Lung (tissue), 12 donors: ENCODE measurements around the gene SPATA4. TPM values are rescaled to one million over a fixed set of nuclear protein-coding genes. Genes with fewer than 3 reads are reported as not detected.

ENCODE experiments used
- ATAC-seq: fragments of 200-7000 bp; cut with Tn5 transposase; one replicate; pipeline ENCODE4 v1.9.1; 2020; ENCODE audit warnings: moderate number of reproducible peaks; ENCODE audit not compliant: insufficient read depth, low FRiP score
- DNase-seq, 3 donors: peaks; one replicate each; pipeline ENCODE4 v3.0.0-alpha.2; 2013 to 2017
- H3K27ac ChIP-seq, 2 donors: one replicate each; pipeline ENCODE4 v1.5.1; 2013; ENCODE audit warnings: mild to moderate bottlenecking in 2 of 2, moderate library complexity in 2 of 2, control low read depth in 1 of 2, inconsistent platforms in 1 of 2, low read depth in 1 of 2, low read length in 1 of 2
- H3K27me3 ChIP-seq, 3 donors: one replicate each; pipeline ENCODE4 v1.5.1; 2013; ENCODE audit warnings: low read length in 2 of 3; ENCODE audit not compliant: control insufficient read depth in 3 of 3, insufficient read depth in 3 of 3
- H3K36me3 ChIP-seq, 4 donors: one replicate each; pipeline ENCODE4 v1.5.1; 2013; ENCODE audit warnings: low read length in 4 of 4, mild to moderate bottlenecking in 1 of 4, moderate library complexity in 1 of 4; ENCODE audit not compliant: control insufficient read depth in 4 of 4, insufficient read depth in 4 of 4
- H3K4me1 ChIP-seq, 5 donors: one replicate each; pipeline ENCODE4 v1.5.1; 2013; ENCODE audit warnings: low read length in 5 of 5, mild to moderate bottlenecking in 2 of 5, moderate library complexity in 1 of 5; ENCODE audit not compliant: control insufficient read depth in 5 of 5, insufficient read depth in 5 of 5
- H3K4me3 ChIP-seq: one replicate; pipeline ENCODE4 v1.5.1; 2013; ENCODE audit warnings: mild to moderate bottlenecking, control low read depth, moderate library complexity
- H3K9ac ChIP-seq, 2 donors: one replicate each; pipeline ENCODE4 v1.5.1; 2013; ENCODE audit warnings: low read length in 2 of 2, control low read depth in 1 of 2; ENCODE audit not compliant: insufficient read depth in 1 of 2
- H3K9me3 ChIP-seq, 4 donors: one replicate each; pipeline ENCODE4 v1.5.1; 2013; ENCODE audit warnings: low read length in 3 of 4, mild to moderate bottlenecking in 1 of 4, moderate library complexity in 1 of 4; ENCODE audit not compliant: control insufficient read depth in 4 of 4, insufficient read depth in 3 of 4
- CTCF ChIP-seq: IDR thresholded peaks from 2 replicates; pipeline ENCODE4 v1.5.1; 2012; ENCODE audit warnings: mild to moderate bottlenecking; ENCODE audit errors: control extremely low read depth, extremely low read depth
- WGBS, 2 donors: extraction: QIAGEN DNeasy Blood & Tissue Kit; methylation state at CpG; one replicate each; pipeline ENCODE4 v1.1.7; 2013; 5-methylcytosine and 5-hydroxymethylcytosine counted together
- polyA plus RNA-seq, 2 donors: library from polyadenylated mRNA; stranded (reverse); fragments of 200-250 nt; gene quantifications; one replicate each; pipeline ENCODE4 v1.2.1, GENCODE V29; 2013
- total RNA-seq, 2 donors: library from RNA; depleted of rRNA in 1 of 2; stranded (reverse); fragments of >200 nt in 1 of 2; gene quantifications; one replicate each; pipeline ENCODE4 v1.2.1, GENCODE V29; 2014 to 2021
- donor health status: control.
- donor health status: control.
- donor health status: Bipolar disorder and iron deficiency.
- donor health status: healthy.
- donor health status: DM: yes; HTN: yes; CAD: no.

The SPATA4 gene
- total and polyA plus RNA-seq, 4 donors: 1.1 to 4.1 (median 2.2) TPM

- no peaks in the 10 kb centered on the region for H3K4me1 ChIP-seq
- no peak overlapping the region for H3K27ac ChIP-seq
- DNase-seq (no peak), ATAC-seq (no peak)
- no peak overlapping the region for H3K4me3 ChIP-seq
- H3K27me3 ChIP-seq: no peaks in the 10 kb centered on the region
- 95 to 99% methylated on average over 3 of the region's 3 CpGs for WGBS, 2 donors
- H3K36me3 ChIP-seq: peaks cover 0 to 3% (median 0%) of the 10 kb centered on the region in 4 donors
- no peaks in the 10 kb centered on the region for H3K9me3 ChIP-seq
- no peak overlapping the region for H3K9ac ChIP-seq
- no peak for TF ChIP-seq CTCF
Measured at GRCh38 chr4:176163041-176163440, 32.3 kb downstream of the SPATA4 start.

- WGBS, 2 donors: 94 to 98% methylated on average over 5 of the region's 5 CpGs
- H3K9ac ChIP-seq: no peak overlapping the region
- TF ChIP-seq CTCF: no peak
- no peaks in the 10 kb centered on the region for H3K9me3 ChIP-seq
- no peak overlapping the region for H3K27ac ChIP-seq
- H3K36me3 ChIP-seq: peaks cover 0 to 3% (median under 1%) of the 10 kb centered on the region in 4 donors
- H3K27me3 ChIP-seq: no peaks in the 10 kb centered on the region
- DNase-seq (no peak), ATAC-seq (no peak)
- H3K4me1 ChIP-seq: no peaks in the 10 kb centered on the region
- H3K4me3 ChIP-seq: no peak overlapping the region
Measured at GRCh38 chr4:176156656-176157055, 38.7 kb downstream of the SPATA4 start.

- H3K4me3 ChIP-seq: no peak overlapping the region
- no peak overlapping the region for H3K9ac ChIP-seq
- H3K9me3 ChIP-seq: no peaks in the 10 kb centered on the region
- DNase-seq: no peak
- ATAC-seq: no peak
- H3K4me1 ChIP-seq: no peaks in the 10 kb centered on the region
- H3K27ac ChIP-seq: no peak overlapping the region
- TF ChIP-seq CTCF: no peak
- no peaks in the 10 kb centered on the region for H3K27me3 ChIP-seq
- WGBS, 2 donors: 90% methylated on average over 4 of the region's 4 CpGs
- peaks cover 0 to 1% (median 0%) of the 10 kb centered on the region in 4 donors for H3K36me3 ChIP-seq
Measured at GRCh38 chr4:176153124-176153523, 42.3 kb downstream of the SPATA4 start.

GRCh38 chr4:176150704-176151103 is 44.7 kb downstream of the SPATA4 start:
- no peak overlapping the region for H3K27ac ChIP-seq
- DNase-seq: no peak
- no peak for TF ChIP-seq CTCF
- H3K36me3 ChIP-seq: peaks cover 0 to 1% (median 0%) of the 10 kb centered on the region in 4 donors
- no peak overlapping the region for H3K9ac ChIP-seq
- H3K4me1 ChIP-seq: no peaks in the 10 kb centered on the region
- WGBS, 2 donors: 77 to 91% methylated on average over 2 of the region's 2 CpGs
- no peaks in the 10 kb centered on the region for H3K9me3 ChIP-seq
- ATAC-seq: no peak
- H3K27me3 ChIP-seq: no peaks in the 10 kb centered on the region
- H3K4me3 ChIP-seq: no peak overlapping the region
